GM10248 (cell line): ENCODE measurements around the gene PCSK5.

Source experiments
- CTCF ChIA-PET: fragments of 300-600 bp; sonication (Branson Sonifier 250); formaldehyde crosslinking; extraction: SDS; loops from one replicate; lab custom pipeline; 2021; ENCODE audit warnings: antibody characterized with exemption; lab: Yijun Ruan, JAX
- POLR2A ChIA-PET: fragments of 350-650 bp; sonication (Branson Sonifier 250); formaldehyde crosslinking; extraction: SDS; loops from one replicate; lab custom pipeline; 2020; ENCODE audit warnings: antibody characterized with exemption; lab: Yijun Ruan, JAX
- DNase-seq: peaks from one replicate; pipeline ENCODE4 v3.0.0; 2012; ENCODE audit errors: extremely low spot score
- TF ChIP-seq, protein P1 (sequence below): IDR thresholded peaks from 2 replicates; pipeline ENCODE4 v1.5.1; 2012; ENCODE audit warnings: mild to moderate bottlenecking, low read depth; ENCODE audit errors: extremely low read depth, missing control alignments, control extremely low read depth

The PCSK5 gene

GRCh38 chr9:75967556-75967955 lies 77.1 kb downstream of the PCSK5 start:
- ChIA-PET CTCF (no interaction called here), POLR2A (no interaction called here)
- no peak for DNase-seq
- TF ChIP-seq, protein P1, sequence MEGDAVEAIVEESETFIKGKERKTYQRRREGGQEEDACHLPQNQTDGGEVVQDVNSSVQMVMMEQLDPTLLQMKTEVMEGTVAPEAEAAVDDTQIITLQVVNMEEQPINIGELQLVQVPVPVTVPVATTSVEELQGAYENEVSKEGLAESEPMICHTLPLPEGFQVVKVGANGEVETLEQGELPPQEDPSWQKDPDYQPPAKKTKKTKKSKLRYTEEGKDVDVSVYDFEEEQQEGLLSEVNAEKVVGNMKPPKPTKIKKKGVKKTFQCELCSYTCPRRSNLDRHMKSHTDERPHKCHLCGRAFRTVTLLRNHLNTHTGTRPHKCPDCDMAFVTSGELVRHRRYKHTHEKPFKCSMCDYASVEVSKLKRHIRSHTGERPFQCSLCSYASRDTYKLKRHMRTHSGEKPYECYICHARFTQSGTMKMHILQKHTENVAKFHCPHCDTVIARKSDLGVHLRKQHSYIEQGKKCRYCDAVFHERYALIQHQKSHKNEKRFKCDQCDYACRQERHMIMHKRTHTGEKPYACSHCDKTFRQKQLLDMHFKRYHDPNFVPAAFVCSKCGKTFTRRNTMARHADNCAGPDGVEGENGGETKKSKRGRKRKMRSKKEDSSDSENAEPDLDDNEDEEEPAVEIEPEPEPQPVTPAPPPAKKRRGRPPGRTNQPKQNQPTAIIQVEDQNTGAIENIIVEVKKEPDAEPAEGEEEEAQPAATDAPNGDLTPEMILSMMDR, result no peak

DNA sequence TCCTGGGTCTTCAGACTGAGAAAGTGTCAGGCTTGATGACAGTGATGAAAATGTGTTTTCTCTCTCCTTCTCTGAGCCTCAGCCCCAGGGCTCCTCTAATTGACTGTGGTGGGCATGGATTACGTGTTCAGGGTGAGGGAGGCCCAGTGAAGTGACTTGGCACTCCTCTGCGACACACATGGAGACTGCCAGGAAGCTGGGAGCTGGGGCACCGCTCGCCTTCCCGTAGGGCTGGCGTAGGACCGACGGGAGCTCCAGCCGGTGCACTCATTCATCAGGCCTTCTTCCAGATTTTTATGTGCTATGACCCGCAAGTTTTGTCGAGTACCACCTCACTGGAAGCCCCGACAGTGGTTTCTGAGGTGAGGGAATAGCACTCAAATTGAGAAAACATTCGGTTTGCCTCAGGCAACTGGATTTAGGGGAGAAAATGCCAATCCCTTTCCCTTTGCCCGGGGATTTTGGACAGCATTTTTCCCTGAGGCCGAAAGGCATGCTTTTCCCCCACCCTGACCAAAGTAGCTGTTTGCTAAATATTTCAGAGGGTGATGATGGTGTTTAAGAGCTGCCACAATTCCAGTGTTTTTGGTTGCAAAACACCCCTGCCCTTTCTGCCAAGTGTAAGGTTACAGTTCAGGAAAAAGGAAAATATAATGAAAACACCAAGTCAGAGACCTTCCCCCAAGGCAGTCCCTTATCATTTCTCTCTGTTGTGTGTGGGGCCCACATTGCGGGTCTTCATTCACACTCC lies 83.7 kb downstream of the PCSK5 start:
- CTCF ChIA-PET, result interaction anchor here (1.1 kb wide), 1 partner anchor 14 kb away, joined by 3 read pairs; no protein-coding TSS in a partner anchor
- no peak for DNase-seq
- TF ChIP-seq, protein P1, result no peak
- POLR2A ChIA-PET, result no interaction called here

DNA sequence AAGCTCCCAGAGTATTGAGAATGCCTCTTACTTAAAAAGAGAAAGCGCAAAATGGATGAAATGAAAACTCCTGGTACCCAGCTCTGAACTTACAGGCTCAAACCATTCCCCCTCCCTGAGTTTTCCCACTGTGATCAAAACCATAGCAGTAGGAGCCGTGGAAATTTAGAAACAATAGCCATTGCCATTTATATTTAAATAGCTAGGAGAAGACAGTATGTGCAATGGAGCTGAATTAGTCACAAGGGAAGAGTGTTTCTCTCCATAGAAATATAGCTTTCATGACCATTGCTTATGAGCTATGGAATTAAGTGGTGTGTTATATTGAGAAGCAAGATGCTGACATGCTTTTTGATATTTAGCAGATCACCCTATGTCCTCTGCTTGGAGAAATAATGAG lies 84.6 kb downstream of the PCSK5 start:
- ChIA-PET POLR2A (no interaction called here), CTCF (interaction anchor here (1.1 kb wide), 1 partner anchor 15 kb away, joined by 3 read pairs; no protein-coding TSS in a partner anchor)
- TF ChIP-seq, protein P1, result no peak
- DNase-seq, result no peak

DNA sequence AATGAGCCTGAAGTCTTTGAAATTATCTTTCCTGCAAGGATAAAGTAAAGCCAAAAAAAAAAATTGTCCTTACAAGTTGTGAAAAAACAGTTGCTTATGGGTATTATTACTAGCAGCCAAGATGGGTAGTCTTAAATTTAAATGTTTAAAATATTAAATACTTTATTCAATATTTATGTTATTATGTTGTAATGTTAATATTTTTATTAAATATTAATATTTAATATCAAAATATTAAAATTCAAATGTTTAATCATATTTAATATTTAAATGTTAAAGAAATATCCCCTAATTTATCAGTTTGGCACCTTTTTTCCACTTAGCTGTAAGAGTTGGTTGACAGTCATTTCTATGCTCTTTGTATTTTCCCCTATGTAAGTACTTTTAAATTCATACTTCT lies 86.1 kb downstream of the PCSK5 start:
- CTCF ChIA-PET, result interaction anchor here (1.4 kb wide), 1 partner anchor 18 kb away, joined by 3 read pairs; no protein-coding TSS in a partner anchor
- DNase-seq, result no peak
- TF ChIP-seq, protein P1, result no peak
- POLR2A ChIA-PET, result no interaction called here

DNA sequence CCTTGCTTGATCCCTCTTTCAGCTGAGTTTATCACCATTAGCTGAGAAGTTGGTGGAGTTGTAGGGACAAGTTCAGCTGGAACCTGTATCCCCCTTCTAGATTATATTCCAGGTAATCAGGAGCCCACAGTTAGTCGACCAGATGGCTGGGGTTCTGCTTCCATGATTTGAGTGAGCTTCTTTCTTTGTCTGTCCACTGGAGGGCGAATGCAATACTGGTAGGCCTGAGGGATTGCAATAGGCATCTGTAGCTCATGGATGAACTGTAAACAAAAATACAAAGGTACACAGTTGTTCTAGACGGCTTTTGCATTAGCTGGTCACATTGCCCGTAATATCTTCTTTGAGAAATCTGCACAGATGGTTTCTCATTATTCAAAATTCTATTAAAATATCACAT lies 88.9 kb downstream of the PCSK5 start:
- POLR2A ChIA-PET, result no interaction called here
- no peak for DNase-seq

GRCh38 chr9:75983319-75984045 lies 93.0 kb downstream of the PCSK5 start:
- DNase-seq, result no peak
- TF ChIP-seq, protein P1, result no peak
- CTCF ChIA-PET, result no interaction called here
- POLR2A ChIA-PET, result no interaction called here

More for the DNA sequence above, 88.9 kb downstream of the PCSK5 start:
- CTCF ChIA-PET, result interaction anchor here (0.7 to 2.7 kb wide), 4 partner anchors 10 to 328 kb away, joined by 3 to 9 read pairs (median 6); no protein-coding TSS in a partner anchor
- TF ChIP-seq, protein P1, result peak; percentile 20
